H1 (cell line): Measurements from ENCODE around the gene SELENOK. TPM values are rescaled to one million over a fixed set of nuclear protein-coding genes. Genes with fewer than 3 reads are reported as not detected.

Source experiments
- CTCF ChIA-PET: fragments of 300-600 bp; sonication (Branson Sonifier 250); formaldehyde crosslinking; loops from one replicate; lab custom pipeline; 2021; ENCODE audit not compliant: partially characterized antibody; lab: Charles Lee
- POLR2A ChIA-PET: fragments of 300-600 bp; sonication (Branson Sonifier 250); formaldehyde crosslinking; loops from one replicate; lab custom pipeline; 2021; ENCODE audit warnings: inconsistent platforms; ENCODE audit not compliant: partially characterized antibody; lab: Charles Lee
- DNase-seq, 2 experiments: peaks; one replicate each; pipeline versions ENCODE4 v3.0.0 to v3.0.0-alpha.2; 2010 to 2022; ENCODE audit warnings: low spot score in 2 of 2, low read depth in 1 of 2, mixed read lengths in 1 of 2
- FAIRE-seq: peaks from 2 replicates; lab custom pipeline; 2011; peaks lifted over from hg19 to GRCh38; lab: Jason Lieb, UNC
- H2AFZ ChIP-seq: 2 replicates; pipeline ENCODE4 v1.8.1; 2012; ENCODE audit warnings: low read length, inconsistent platforms
- H2AK5ac ChIP-seq: 2 replicates; pipeline ENCODE4 v1.6.1; 2013; ENCODE audit warnings: low read depth, low read length
- H2BK120ac ChIP-seq: replicated peaks from 2 replicates; pipeline ENCODE3; 2013; ENCODE audit warnings: low read depth, low read length, inconsistent platforms
- H2BK12ac ChIP-seq: 2 replicates; pipeline ENCODE4 v1.6.1; 2013; ENCODE audit warnings: low read depth, low read length
- H2BK15ac ChIP-seq: 2 replicates; pipeline ENCODE4 v1.6.1; 2013; ENCODE audit warnings: low read length
- H2BK20ac ChIP-seq: 2 replicates; pipeline ENCODE4 v1.6.1; 2013; ENCODE audit warnings: low read length
- H2BK5ac ChIP-seq: 2 replicates; pipeline ENCODE4 v1.6.1; 2013; ENCODE audit warnings: low read depth, low read length
- H3K14ac ChIP-seq: 2 replicates; pipeline ENCODE4 v1.6.1; 2013; ENCODE audit warnings: inconsistent platforms; ENCODE audit not compliant: insufficient read length
- H3K18ac ChIP-seq: 2 replicates; pipeline ENCODE4 v1.6.1; 2013; ENCODE audit warnings: low read length; ENCODE audit errors: extremely low read depth
- H3K23ac ChIP-seq: 2 replicates; pipeline ENCODE4 v1.6.1; 2013; ENCODE audit warnings: inconsistent platforms; ENCODE audit not compliant: insufficient read length
- H3K23me2 ChIP-seq: 2 replicates; pipeline ENCODE4 v1.6.1; 2013; ENCODE audit warnings: low read depth, low read length
- H3K27ac ChIP-seq: 2 replicates; pipeline ENCODE4 v1.6.1; 2011; ENCODE audit warnings: low read depth, low read length, inconsistent platforms
- H3K27me3 ChIP-seq, 4 experiments: replicated peaks in 1 of 4; 1 replicate in 1 of 4; 2 replicates in 3 of 4; pipeline versions ENCODE4 v1.6.1 to v1.8.1; 2011 to 2013; ENCODE audit warnings: low read length in 3 of 4, mild to moderate bottlenecking in 3 of 4, inconsistent platforms in 2 of 4, mixed read lengths in 2 of 4, moderate library complexity in 1 of 4; ENCODE audit not compliant: control insufficient read depth in 3 of 4, insufficient read depth in 3 of 4; ENCODE audit errors: extremely low read depth in 1 of 4
- H3K36me3 ChIP-seq, 4 experiments: 2 replicates each; pipeline versions ENCODE4 v1.6.1 to v1.8.1; 2011 to 2013; ENCODE audit warnings: mild to moderate bottlenecking in 4 of 4, low read length in 3 of 4, moderate library complexity in 2 of 4, control low read depth in 1 of 4, inconsistent platforms in 1 of 4; ENCODE audit not compliant: insufficient read depth in 4 of 4, control insufficient read depth in 2 of 4
- H3K4ac ChIP-seq: replicated peaks from 2 replicates; pipeline ENCODE3; 2013; ENCODE audit warnings: low read length, low read depth, mixed read lengths, inconsistent platforms; ENCODE audit not compliant: insufficient read length
- H3K4me1 ChIP-seq, 4 experiments: replicated peaks in 1 of 4; 1 replicate in 1 of 4; 2 replicates in 3 of 4; pipeline versions ENCODE4 v1.6.1 to v1.8.1; 2011 to 2013; ENCODE audit warnings: low read length in 3 of 4, inconsistent platforms in 2 of 4, mixed read lengths in 1 of 4; ENCODE audit not compliant: insufficient read depth in 4 of 4, control insufficient read depth in 3 of 4
- H3K4me2 ChIP-seq, 2 experiments: 2 replicates each; pipeline versions ENCODE4 v1.6.1 to v1.8.1; 2011 to 2013; ENCODE audit warnings: low read depth in 2 of 2, low read length in 2 of 2, control low read depth in 1 of 2, inconsistent platforms in 1 of 2, mild to moderate bottlenecking in 1 of 2; ENCODE audit not compliant: insufficient read depth in 1 of 2
- H3K4me3 ChIP-seq, 4 experiments: fragments of 200-600, 300-600 bp in 1 of 4; sonication (generic), shearing (Covaris generic), sonication (Bioruptor Twin) in 1 of 4; 2 replicates each; pipeline versions ENCODE4 v1.5.1 to v1.8.1; 2011 to 2016; ENCODE audit warnings: low read length in 4 of 4, low read depth in 3 of 4, control low read depth in 2 of 4, inconsistent platforms in 2 of 4, mild to moderate bottlenecking in 2 of 4, mixed read lengths in 1 of 4, moderate library complexity in 1 of 4; ENCODE audit not compliant: insufficient read depth in 2 of 4; ENCODE audit errors: extremely low read depth in 1 of 4
- H3K56ac ChIP-seq: replicated peaks from 2 replicates; pipeline ENCODE3; 2013; ENCODE audit warnings: low read depth, mild to moderate bottlenecking, mixed read lengths, low read length, inconsistent platforms; ENCODE audit not compliant: insufficient read length
- H3K79me1 ChIP-seq: 2 replicates; pipeline ENCODE4 v1.6.1; 2013; ENCODE audit warnings: low read depth, low read length, control low read depth
- H3K79me2 ChIP-seq, 2 experiments: 2 replicates each; pipeline versions ENCODE4 v1.6.1 to v1.8.1; 2012 to 2013; ENCODE audit warnings: low read length in 2 of 2, mild to moderate bottlenecking in 2 of 2, inconsistent platforms in 1 of 2; ENCODE audit not compliant: insufficient read depth in 2 of 2, control insufficient read depth in 1 of 2
- H3K9ac ChIP-seq, 4 experiments: replicated peaks in 1 of 4; 1 replicate in 1 of 4; 2 replicates in 3 of 4; pipeline versions ENCODE4 v1.6.1 to v1.8.1; 2011 to 2013; ENCODE audit warnings: low read depth in 3 of 4, low read length in 3 of 4, control low read depth in 2 of 4, mild to moderate bottlenecking in 2 of 4, moderate library complexity in 2 of 4, inconsistent platforms in 1 of 4; ENCODE audit errors: extremely low read depth in 1 of 4
- H3K9me3 ChIP-seq, 2 experiments: 2 replicates each; pipeline versions ENCODE4 v1.6.1 to v1.8.1; 2012 to 2013; ENCODE audit warnings: mild to moderate bottlenecking in 2 of 2, moderate library complexity in 2 of 2, control low read depth in 1 of 2, inconsistent platforms in 1 of 2, low read depth in 1 of 2, low read length in 1 of 2, mixed read lengths in 1 of 2; ENCODE audit not compliant: insufficient read depth in 2 of 2
- H4K20me1 ChIP-seq, 2 experiments: replicated peaks in 1 of 2; 2 replicates each; pipeline versions ENCODE3 to v1.8.1; 2011 to 2013; ENCODE audit warnings: inconsistent platforms in 2 of 2, low read length in 2 of 2, mild to moderate bottlenecking in 1 of 2; ENCODE audit not compliant: insufficient read depth in 2 of 2, control insufficient read depth in 1 of 2
- H4K5ac ChIP-seq: 2 replicates; pipeline ENCODE4 v1.6.1; 2013; ENCODE audit warnings: low read length, low read depth, mixed read lengths, inconsistent platforms; ENCODE audit not compliant: insufficient read length
- H4K8ac ChIP-seq: 2 replicates; pipeline ENCODE4 v1.8.0; 2013; ENCODE audit warnings: mild to moderate bottlenecking, moderate library complexity, low read length, inconsistent platforms; ENCODE audit not compliant: insufficient read depth; ENCODE audit errors: extremely low read depth
- H4K91ac ChIP-seq: replicated peaks from 2 replicates; pipeline ENCODE3; 2013; ENCODE audit warnings: low read length, mixed read lengths, inconsistent platforms; ENCODE audit not compliant: insufficient read length
- CBX8 ChIP-seq: fragments of 300-800, 300-1000 bp; sonication (generic); IDR thresholded peaks from 2 replicates; pipeline ENCODE4 v1.7.1; 2016; ENCODE audit warnings: low read depth, low read length, borderline replicate concordance
- FOSL1 ChIP-seq: IDR thresholded peaks from 2 replicates; pipeline ENCODE4 v1.6.1; 2011; ENCODE audit warnings: mild to moderate bottlenecking, low read depth, low read length, moderate library complexity; ENCODE audit not compliant: insufficient read depth
- RFX5 ChIP-seq: IDR thresholded peaks from 2 replicates; pipeline ENCODE4 v1.6.1; 2011; ENCODE audit warnings: low read depth, low read length, improper control_type of control experiment, borderline replicate concordance
- SAP30 ChIP-seq: fragments of 300-600 bp; sonication (generic); IDR thresholded peaks from 2 replicates; pipeline ENCODE4 v1.7.1; 2012; ENCODE audit warnings: low read length, moderate library complexity, mild to moderate bottlenecking, inconsistent platforms; ENCODE audit not compliant: insufficient read depth, insufficient replicate concordance
- SP4 ChIP-seq: IDR thresholded peaks from 2 replicates; pipeline ENCODE4 v1.6.1; 2012; ENCODE audit warnings: low read length, inconsistent platforms
- ZNF274 ChIP-seq: IDR thresholded peaks from 2 replicates; pipeline ENCODE4 v1.7.0; 2012; ENCODE audit warnings: low read length, borderline replicate concordance; ENCODE audit errors: extremely low read depth
- WGBS, 2 experiments: shearing (Covaris generic) in 1 of 2; methylation state at CpG; one replicate each; pipeline versions ENCODE4 v1.1.6 to v1.1.7; 2013 to 2015; ENCODE audit warnings: low lambda C conversion rate in 2 of 2, mixed read lengths in 2 of 2, inconsistent platforms in 1 of 2, low coverage in 1 of 2, missing lambda C conversion rate in 1 of 2; ENCODE audit not compliant: insufficient replicate concordance in 2 of 2, insufficient coverage in 1 of 2, insufficient read length in 1 of 2; ENCODE audit errors: extremely low coverage in 1 of 2, missing lambda C conversion rate in 1 of 2; 5-methylcytosine and 5-hydroxymethylcytosine counted together
- polyA plus RNA-seq, 7 experiments: library from polyadenylated mRNA; depleted of rRNA in 3 of 7; stranded (reverse) in 5 of 7; unstranded in 2 of 7; fragments of >200 nt in 5 of 7; fragments of 200-250 nt in 2 of 7; gene quantifications; 1 replicate in 5 of 7; 2 replicates in 1 of 7; 4 replicates in 1 of 7; pipeline versions ENCODE4 v1.2.1 to v1.2.3, GENCODE V29; 2011 to 2013; ENCODE audit warnings: missing spikeins in 2 of 7, mixed read lengths in 2 of 7
- total RNA-seq: library from RNA; stranded (reverse); fragmentation: NEBNext Ultra II Directional; extraction: Animal tissue kit (Norgen Biotek cat#: 25700); gene quantifications from 2 replicates; pipeline ENCODE4 v1.2.1, GENCODE V29; 2021
- TF ChIP-seq, protein P1 (sequence below): IDR thresholded peaks from 2 replicates; pipeline ENCODE4 v1.6.1; 2012; ENCODE audit warnings: low read length, inconsistent platforms

SELENOK gene
- total and polyA plus RNA-seq, 2 of the 8 experiments (the other 6 are each of a cell fraction or from before 2014, with no cell fraction given), result 26.9 to 40.2 TPM

GRCh38 chr3:53939086-53939582, 47.5 kb upstream of the SELENOK start:
- Histone ChIP-seq H2AFZ (no peak overlapping the region), H3K4me1 (no peaks in the 10 kb centered on the region), H4K5ac (no peak overlapping the region), H2BK15ac (no peak overlapping the region), H3K4me3 (no peak overlapping the region), H3K36me3 (no peaks in the 10 kb centered on the region), H4K91ac (no peak overlapping the region), H3K9ac (no peak overlapping the region), H3K4ac (no peak overlapping the region), H3K4me2 (no peak overlapping the region), H3K79me2 (no peaks in the 10 kb centered on the region), H4K8ac (no peak overlapping the region), H2AK5ac (no peak overlapping the region), H2BK20ac (no peak overlapping the region), H3K56ac (no peak overlapping the region), H2BK5ac (no peak overlapping the region), H3K27ac (no peak overlapping the region), H4K20me1 (no peaks in the 10 kb centered on the region), H3K14ac (no peak overlapping the region), H3K23ac (no peak overlapping the region), H2BK12ac (no peak overlapping the region), H3K79me1 (no peaks in the 10 kb centered on the region), H2BK120ac (no peak overlapping the region), H3K23me2 (no peaks in the 10 kb centered on the region), H3K9me3 (peaks cover 0 to 2% of the 10 kb centered on the region in 2 experiments; a peak in 1 of 4 replicates), H3K27me3 (no peaks in the 10 kb centered on the region)
- DNase-seq (no peak), FAIRE-seq (no peak)
- WGBS, 2 experiments, result 81% methylated on average over 10 of the region's 10 CpGs; no CpG with 5 or more reads in 1 of the 2 experiments
- POLR2A ChIA-PET, result interaction anchor here (1.1 to 1.5 kb wide), 2 partner anchors 12 to 182 kb away, joined by 3 to 4 read pairs; no protein-coding TSS in a partner anchor
- TF ChIP-seq, protein P1, sequence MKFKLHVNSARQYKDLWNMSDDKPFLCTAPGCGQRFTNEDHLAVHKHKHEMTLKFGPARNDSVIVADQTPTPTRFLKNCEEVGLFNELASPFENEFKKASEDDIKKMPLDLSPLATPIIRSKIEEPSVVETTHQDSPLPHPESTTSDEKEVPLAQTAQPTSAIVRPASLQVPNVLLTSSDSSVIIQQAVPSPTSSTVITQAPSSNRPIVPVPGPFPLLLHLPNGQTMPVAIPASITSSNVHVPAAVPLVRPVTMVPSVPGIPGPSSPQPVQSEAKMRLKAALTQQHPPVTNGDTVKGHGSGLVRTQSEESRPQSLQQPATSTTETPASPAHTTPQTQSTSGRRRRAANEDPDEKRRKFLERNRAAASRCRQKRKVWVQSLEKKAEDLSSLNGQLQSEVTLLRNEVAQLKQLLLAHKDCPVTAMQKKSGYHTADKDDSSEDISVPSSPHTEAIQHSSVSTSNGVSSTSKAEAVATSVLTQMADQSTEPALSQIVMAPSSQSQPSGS, result no peak
- TF ChIP-seq SAP30, result no peak
- no peak for TF ChIP-seq SP4
- TF ChIP-seq ZNF274, result no peak
- TF ChIP-seq CBX8, result no peak
- no peak for TF ChIP-seq FOSL1
- TF ChIP-seq RFX5, result no peak
- TF ChIP-seq, all 59 proteins: peak for 0
- no peak overlapping the region for H3K18ac ChIP-seq
- CTCF ChIA-PET, result interaction anchor here (0.5 to 4.5 kb wide), 56 partner anchors 8 to 892 kb away, joined by 3 to 33 read pairs (median 4); no protein-coding TSS in a partner anchor
